Endothelial cell of umbilical vein (primary cell): ENCODE results near the gene HIVEP3. TPM values are rescaled to one million over a fixed set of nuclear protein-coding genes. Genes with fewer than 3 reads are reported as not detected.

Experiments used
- BruUV-seq: library from RNA; stranded (reverse); fragments of 400-500 nt; replicated peaks from 2 replicates; lab custom pipeline; 2021; lab: Mats Ljungman, UMichigan
- CTCF ChIA-PET: fragments of 300-600, 350-600 bp; sonication (Branson Sonifier 250); formaldehyde crosslinking; loops from one replicate; lab custom pipeline; 2021; ENCODE audit warnings: antibody characterized with exemption, inconsistent platforms; lab: Charles Lee
- POLR2A ChIA-PET: fragments of 300-600, 350-600 bp; sonication (Branson Sonifier 250); formaldehyde crosslinking; loops from one replicate; lab custom pipeline; 2021; ENCODE audit warnings: antibody characterized with exemption, inconsistent platforms; lab: Charles Lee
- DNase-seq: peaks from one replicate; pipeline ENCODE4 v3.0.0-alpha.2; 2011; ENCODE audit warnings: low read depth, low spot score
- FAIRE-seq: peaks from 2 replicates; lab custom pipeline; 2011; peaks lifted over from hg19 to GRCh38; lab: Jason Lieb, UNC
- H2AFZ ChIP-seq: 2 replicates; pipeline ENCODE4 v1.6.0; 2012; ENCODE audit warnings: low read depth, low read length, control low read depth, inconsistent platforms
- H3K27ac ChIP-seq: 2 replicates; pipeline ENCODE4 v1.5.1; 2011; ENCODE audit warnings: low read depth, mild to moderate bottlenecking, control low read depth, low read length, moderate library complexity; ENCODE audit not compliant: insufficient read depth
- H3K27me3 ChIP-seq, 2 experiments: 2 replicates each; pipeline versions ENCODE4 v1.6.0 to v1.6.1; 2011; ENCODE audit warnings: low read length in 2 of 2, mixed read lengths in 1 of 2; ENCODE audit not compliant: control insufficient read depth in 2 of 2, insufficient read depth in 2 of 2
- H3K36me3 ChIP-seq, 2 experiments: 2 replicates in 1 of 2; 3 replicates in 1 of 2; pipeline ENCODE4 v1.5.1; 2011; ENCODE audit warnings: low read length in 2 of 2, mild to moderate bottlenecking in 1 of 2, moderate library complexity in 1 of 2; ENCODE audit not compliant: control insufficient read depth in 2 of 2, insufficient read depth in 2 of 2; ENCODE audit errors: extremely low read depth in 1 of 2
- H3K4me1 ChIP-seq: 3 replicates; pipeline ENCODE4 v1.5.1; 2011; ENCODE audit warnings: mild to moderate bottlenecking, low read length; ENCODE audit not compliant: control insufficient read depth, insufficient read depth; ENCODE audit errors: extremely low read depth
- H3K4me2 ChIP-seq: 2 replicates; pipeline ENCODE4 v1.6.1; 2011; ENCODE audit warnings: low read length, control low read depth, mixed read lengths; ENCODE audit not compliant: insufficient read depth
- H3K4me3 ChIP-seq, 3 experiments: fragments of 200-600 bp in 1 of 3; sonication (generic), shearing (Covaris generic) in 1 of 3; replicated peaks in 1 of 3; 2 replicates each; pipeline ENCODE4 v1.5.1; 2011 to 2016; ENCODE audit warnings: control low read depth in 3 of 3, low read length in 3 of 3, mild to moderate bottlenecking in 2 of 3, inconsistent platforms in 1 of 3, low read depth in 1 of 3, moderate library complexity in 1 of 3; ENCODE audit not compliant: insufficient read depth in 1 of 3
- H3K79me2 ChIP-seq: 2 replicates; pipeline ENCODE4 v1.6.0; 2012; ENCODE audit warnings: low read length, inconsistent platforms; ENCODE audit not compliant: control insufficient read depth, insufficient read depth
- H3K9ac ChIP-seq: replicated peaks from 2 replicates; pipeline ENCODE3; 2011; ENCODE audit warnings: low read length, control low read depth; ENCODE audit not compliant: insufficient read depth; ENCODE audit errors: extremely low read depth
- H3K9me1 ChIP-seq: replicated peaks from 3 replicates; pipeline ENCODE4 v1.6.0; 2011; ENCODE audit warnings: mild to moderate bottlenecking, low read length; ENCODE audit not compliant: control insufficient read depth, insufficient read depth; ENCODE audit errors: extremely low read depth
- H3K9me3 ChIP-seq: replicated peaks from 2 replicates; pipeline ENCODE4 v1.5.1; 2012; ENCODE audit warnings: low read length, inconsistent platforms; ENCODE audit not compliant: control insufficient read depth, insufficient read depth
- H4K20me1 ChIP-seq: replicated peaks from 2 replicates; pipeline ENCODE3; 2011; ENCODE audit warnings: mild to moderate bottlenecking, low read length; ENCODE audit not compliant: control insufficient read depth, insufficient read depth; ENCODE audit errors: extremely low read depth
- EZH2 ChIP-seq: IDR thresholded peaks from 2 replicates; pipeline ENCODE4 v1.6.1; 2012; ENCODE audit warnings: borderline replicate concordance, low read depth, mild to moderate bottlenecking, moderate library complexity, low read length, inconsistent platforms; ENCODE audit not compliant: severe bottlenecking
- FOS ChIP-seq: IDR thresholded peaks from 2 replicates; pipeline ENCODE4 v1.6.1; 2011; ENCODE audit warnings: mild to moderate bottlenecking, low read length, moderate library complexity, borderline replicate concordance; ENCODE audit not compliant: insufficient read depth
- GATA2 ChIP-seq: IDR thresholded peaks from 2 replicates; pipeline ENCODE4 v1.7.0; 2011; ENCODE audit warnings: low read depth, mild to moderate bottlenecking, moderate library complexity, mixed read lengths, low read length; ENCODE audit not compliant: insufficient read length, insufficient read depth
- JUN ChIP-seq: IDR thresholded peaks from 2 replicates; pipeline ENCODE4 v1.6.1; 2011; ENCODE audit warnings: borderline replicate concordance, low read depth; ENCODE audit not compliant: insufficient read length, insufficient read depth
- MYC ChIP-seq: IDR thresholded peaks from one replicate; pipeline ENCODE4 v1.6.1; 2011; ENCODE audit warnings: mild to moderate bottlenecking, low read depth, low read length
- POLR2A ChIP-seq: IDR thresholded peaks from 2 replicates; pipeline ENCODE4 v1.6.1; 2012; ENCODE audit warnings: low read depth, mild to moderate bottlenecking, control low read depth, low read length
- POLR2AphosphoS5 ChIP-seq: IDR thresholded peaks from 2 replicates; pipeline ENCODE4 v1.6.1; 2012; ENCODE audit warnings: low read depth, mild to moderate bottlenecking, control low read depth, low read length, moderate library complexity; ENCODE audit not compliant: insufficient read depth
- dilution Hi-C: fragments of 300-500 bp; cut with MboI; formaldehyde crosslinking; loops from one replicate; pipeline ENCODE4 v1.15.0; 2019; ENCODE audit warnings: low sequenced_read_pairs; ENCODE audit not compliant: extremely low pct_ligation_motif_present
- intact Hi-C: fragments of 100-400 bp; cut with micrococcal nuclease; formaldehyde crosslinking; loops from one replicate; pipeline ENCODE4 v1.10.0; 2022
- polyA plus RNA-seq, 4 experiments: library from polyadenylated mRNA; depleted of rRNA in 3 of 4; stranded (reverse) in 3 of 4; unstranded in 1 of 4; fragments of >200 nt; gene quantifications; 2 replicates each; pipeline versions ENCODE4 v1.2.1 to v1.2.3, GENCODE V29; 2011 to 2012; ENCODE audit warnings: missing spikeins in 1 of 4
- total RNA-seq: library from RNA; stranded (reverse); gene quantifications from 2 replicates; pipeline ENCODE4 v1.2.3, GENCODE V29; 2021
- TF ChIP-seq, protein P1 (sequence below), 2 donors: IDR thresholded peaks; 1 replicate in 1 of 2; 2 replicates in 1 of 2; pipeline ENCODE4 v1.5.1; 2011; ENCODE audit warnings: low read length in 2 of 2, mild to moderate bottlenecking in 2 of 2, moderate library complexity in 2 of 2, control low read depth in 1 of 2, inconsistent platforms in 1 of 2, low read depth in 1 of 2; ENCODE audit not compliant: insufficient read depth in 1 of 2; ENCODE audit errors: extremely low read depth in 1 of 2
- TF ChIP-seq, protein P2 (sequence below): IDR thresholded peaks from 2 replicates; pipeline ENCODE4 v1.6.1; 2011; ENCODE audit not compliant: insufficient read depth, insufficient read length

The HIVEP3 gene
- total and polyA plus RNA-seq, 2 donors (not counting 3 experiments of a cell fraction or from before 2014, with no cell fraction given): 3.4 to 4.0 TPM

DNA sequence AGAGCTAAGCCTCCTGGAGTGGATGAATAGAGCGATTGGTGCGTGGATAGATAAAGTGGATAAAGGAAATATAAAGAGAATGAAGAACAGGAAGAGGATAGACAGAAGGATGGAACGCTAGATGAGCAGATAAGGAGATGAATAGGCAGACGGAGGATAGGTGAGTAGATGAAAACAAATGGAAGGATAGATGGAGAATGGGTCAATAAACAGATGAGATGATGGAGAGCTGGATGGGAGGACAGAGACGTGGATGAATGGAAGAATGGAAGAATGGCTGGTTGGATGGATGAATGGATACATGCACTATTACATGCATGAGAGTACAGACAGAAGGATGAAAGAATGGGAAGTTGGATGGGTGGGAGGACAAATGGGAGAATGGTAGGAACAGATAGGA, 399.1 kb downstream of the HIVEP3 start:
- no peaks in the 10 kb centered on the region for H3K9me1 ChIP-seq
- FAIRE-seq (no peak), DNase-seq (no peak)
- CTCF ChIA-PET: no interaction called here
- dilution Hi-C loops: no loop called here
- H3K79me2 ChIP-seq: no peaks in the 10 kb centered on the region
- H2AFZ ChIP-seq: no peak overlapping the region
- intact Hi-C loops: no loop called here
- BruUV-seq: no TSS peak
- no peak overlapping the region for H3K4me3 ChIP-seq
- H3K4me1 ChIP-seq: peaks cover 4% of the 10 kb centered on the region
- H3K27ac ChIP-seq: no peak overlapping the region
- H4K20me1 ChIP-seq: no peaks in the 10 kb centered on the region
- POLR2A ChIA-PET: no interaction called here
- no peak overlapping the region for H3K4me2 ChIP-seq
- no peaks in the 10 kb centered on the region for H3K27me3 ChIP-seq
- no peaks in the 10 kb centered on the region for H3K36me3 ChIP-seq
- TF ChIP-seq JUN (no peak), POLR2AphosphoS5 (no peak), EZH2 (no peak), GATA2 (no peak), POLR2A (no peak), MYC (no peak), FOS (no peak)
- TF ChIP-seq, protein P1, sequence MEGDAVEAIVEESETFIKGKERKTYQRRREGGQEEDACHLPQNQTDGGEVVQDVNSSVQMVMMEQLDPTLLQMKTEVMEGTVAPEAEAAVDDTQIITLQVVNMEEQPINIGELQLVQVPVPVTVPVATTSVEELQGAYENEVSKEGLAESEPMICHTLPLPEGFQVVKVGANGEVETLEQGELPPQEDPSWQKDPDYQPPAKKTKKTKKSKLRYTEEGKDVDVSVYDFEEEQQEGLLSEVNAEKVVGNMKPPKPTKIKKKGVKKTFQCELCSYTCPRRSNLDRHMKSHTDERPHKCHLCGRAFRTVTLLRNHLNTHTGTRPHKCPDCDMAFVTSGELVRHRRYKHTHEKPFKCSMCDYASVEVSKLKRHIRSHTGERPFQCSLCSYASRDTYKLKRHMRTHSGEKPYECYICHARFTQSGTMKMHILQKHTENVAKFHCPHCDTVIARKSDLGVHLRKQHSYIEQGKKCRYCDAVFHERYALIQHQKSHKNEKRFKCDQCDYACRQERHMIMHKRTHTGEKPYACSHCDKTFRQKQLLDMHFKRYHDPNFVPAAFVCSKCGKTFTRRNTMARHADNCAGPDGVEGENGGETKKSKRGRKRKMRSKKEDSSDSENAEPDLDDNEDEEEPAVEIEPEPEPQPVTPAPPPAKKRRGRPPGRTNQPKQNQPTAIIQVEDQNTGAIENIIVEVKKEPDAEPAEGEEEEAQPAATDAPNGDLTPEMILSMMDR (IDR thresholded peaks at IDR 0.05; ENCODE audit: extremely low read depth in 1 of 2, insufficient read depth in 1 of 2, low read depth in 1 of 2, low read length in 2 of 2): no peak
- TF ChIP-seq, protein P2, sequence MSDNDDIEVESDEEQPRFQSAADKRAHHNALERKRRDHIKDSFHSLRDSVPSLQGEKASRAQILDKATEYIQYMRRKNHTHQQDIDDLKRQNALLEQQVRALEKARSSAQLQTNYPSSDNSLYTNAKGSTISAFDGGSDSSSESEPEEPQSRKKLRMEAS: no peak
- no peaks in the 10 kb centered on the region for H3K9me3 ChIP-seq
- H3K9ac ChIP-seq: no peak overlapping the region
